Measurements from ENCODE around the gene ANKRD18A.
A peak's percentile ranks its signal among the peaks of the same experiment; 100 is the strongest.

- TF ChIP-seq, protein P1, sequence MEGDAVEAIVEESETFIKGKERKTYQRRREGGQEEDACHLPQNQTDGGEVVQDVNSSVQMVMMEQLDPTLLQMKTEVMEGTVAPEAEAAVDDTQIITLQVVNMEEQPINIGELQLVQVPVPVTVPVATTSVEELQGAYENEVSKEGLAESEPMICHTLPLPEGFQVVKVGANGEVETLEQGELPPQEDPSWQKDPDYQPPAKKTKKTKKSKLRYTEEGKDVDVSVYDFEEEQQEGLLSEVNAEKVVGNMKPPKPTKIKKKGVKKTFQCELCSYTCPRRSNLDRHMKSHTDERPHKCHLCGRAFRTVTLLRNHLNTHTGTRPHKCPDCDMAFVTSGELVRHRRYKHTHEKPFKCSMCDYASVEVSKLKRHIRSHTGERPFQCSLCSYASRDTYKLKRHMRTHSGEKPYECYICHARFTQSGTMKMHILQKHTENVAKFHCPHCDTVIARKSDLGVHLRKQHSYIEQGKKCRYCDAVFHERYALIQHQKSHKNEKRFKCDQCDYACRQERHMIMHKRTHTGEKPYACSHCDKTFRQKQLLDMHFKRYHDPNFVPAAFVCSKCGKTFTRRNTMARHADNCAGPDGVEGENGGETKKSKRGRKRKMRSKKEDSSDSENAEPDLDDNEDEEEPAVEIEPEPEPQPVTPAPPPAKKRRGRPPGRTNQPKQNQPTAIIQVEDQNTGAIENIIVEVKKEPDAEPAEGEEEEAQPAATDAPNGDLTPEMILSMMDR (conservative IDR thresholded peaks at IDR 0.05; ENCODE audit: low read depth, low read length), result peak; percentile 59
- TF ChIP-seq EZH2 (IDR thresholded peaks at IDR 0.05; ENCODE audit: low read length, unreplicated experiment) (no peak), EZH2phosphoT487 (IDR thresholded peaks at IDR 0.05; ENCODE audit: borderline replicate concordance, low read length) (peak; percentile 86)
Measured at GRCh38 chr9:38620483-38621433, at the start of gene ANKRD18A.

Data from PC-3 (cell line).